GM12801 (cell line): ENCODE results near the gene BDKRB2.

Experiments
- CTCF ChIP-seq: IDR thresholded peaks from one replicate; pipeline ENCODE4 v1.5.1; 2011; ENCODE audit warnings: control low read depth; ENCODE audit not compliant: insufficient read length; ENCODE audit errors: extremely low read depth

Gene BDKRB2

GRCh38 chr14:96187216-96188031, 17.2 kb upstream of the BDKRB2 start:
- TF ChIP-seq CTCF = no peak

- TF ChIP-seq CTCF = no peak
Observed at GRCh38 chr14:96189281-96189711, 15.3 kb upstream of the BDKRB2 start.

- no peak for TF ChIP-seq CTCF
Observed at GRCh38 chr14:96191353-96191752, 13.3 kb upstream of the BDKRB2 start.

- no peak for TF ChIP-seq CTCF
Observed at GRCh38 chr14:96191841-96192462, 12.7 kb upstream of the BDKRB2 start.

- no peak for TF ChIP-seq CTCF
Observed at GRCh38 chr14:96192975-96193805, 11.4 kb upstream of the BDKRB2 start.

GRCh38 chr14:96194262-96194656, 10.4 kb upstream of the BDKRB2 start:
- TF ChIP-seq CTCF = no peak
